M059J (cell line): ENCODE results near the gene RCE1. TPM values are rescaled to one million over a fixed set of nuclear protein-coding genes. Genes with fewer than 3 reads are reported as not detected.
"Not testable (repeated sequence)": the region's sequence is repeated elsewhere in the genome, so short reads cannot be mapped to it uniquely, and the experiment has no call there.

Experiments
- DNase-seq: peaks from one replicate; pipeline ENCODE4 v3.0.0-alpha.2; 2012; ENCODE audit warnings: low read depth
- total RNA-seq: library from RNA; depleted of rRNA; stranded (reverse); fragments of >200 nt; shearing (Covaris generic); gene quantifications from 2 replicates; pipeline ENCODE4 v1.2.3, GENCODE V29; 2014; rRNA removed

RCE1 gene, protein sequence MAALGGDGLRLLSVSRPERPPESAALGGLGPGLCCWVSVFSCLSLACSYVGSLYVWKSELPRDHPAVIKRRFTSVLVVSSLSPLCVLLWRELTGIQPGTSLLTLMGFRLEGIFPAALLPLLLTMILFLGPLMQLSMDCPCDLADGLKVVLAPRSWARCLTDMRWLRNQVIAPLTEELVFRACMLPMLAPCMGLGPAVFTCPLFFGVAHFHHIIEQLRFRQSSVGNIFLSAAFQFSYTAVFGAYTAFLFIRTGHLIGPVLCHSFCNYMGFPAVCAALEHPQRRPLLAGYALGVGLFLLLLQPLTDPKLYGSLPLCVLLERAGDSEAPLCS
- total RNA-seq: 21.3 and 32.3 TPM in 2 replicates

DNA sequence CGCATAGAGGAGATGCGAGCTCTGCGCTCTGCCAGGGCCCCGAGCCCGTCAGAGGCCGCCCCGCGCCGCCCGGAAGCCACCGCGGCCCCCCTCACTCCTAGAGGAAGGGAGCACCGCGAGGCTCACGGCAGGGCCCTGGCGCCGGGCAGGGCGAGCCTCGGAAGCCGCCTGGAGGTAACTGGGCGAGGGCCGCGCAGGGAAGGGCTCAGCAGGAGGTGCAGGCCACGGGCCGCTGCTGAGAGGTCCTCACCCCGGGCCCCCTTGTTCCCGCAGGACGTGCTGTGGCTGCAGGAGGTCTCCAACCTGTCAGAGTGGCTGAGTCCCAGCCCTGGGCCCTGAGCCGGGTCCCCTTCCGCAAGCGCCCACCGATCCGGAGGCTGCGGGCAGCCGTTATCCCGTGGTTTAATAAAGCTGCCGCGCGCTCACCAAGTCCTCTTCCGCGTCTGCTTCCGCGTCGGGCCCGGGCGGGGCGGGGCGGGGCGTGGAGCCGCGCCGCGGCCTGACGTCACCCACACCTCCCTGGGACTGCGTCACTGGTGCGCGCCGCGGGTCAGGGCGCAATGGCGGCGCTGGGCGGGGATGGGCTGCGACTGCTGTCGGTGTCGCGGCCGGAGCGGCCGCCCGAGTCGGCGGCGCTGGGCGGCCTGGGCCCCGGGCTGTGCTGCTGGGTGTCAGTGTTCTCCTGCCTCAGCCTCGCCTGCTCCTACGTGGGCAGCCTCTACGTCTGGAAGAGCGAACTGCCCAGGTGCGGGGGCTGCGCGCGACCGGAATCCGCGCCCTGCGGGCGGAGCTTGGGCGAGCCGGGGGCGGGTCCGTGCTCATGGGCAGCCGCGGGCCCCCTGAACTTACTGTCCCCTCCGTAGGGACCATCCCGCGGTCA, at the start of gene RCE1:
TSS of gene RCE1 (plus strand) at position 546 of the 880 bp plus-strand sequence. CDS start at position 561, 15 bp downstream.
- peak; percentile 85 for DNase-seq

DNA sequence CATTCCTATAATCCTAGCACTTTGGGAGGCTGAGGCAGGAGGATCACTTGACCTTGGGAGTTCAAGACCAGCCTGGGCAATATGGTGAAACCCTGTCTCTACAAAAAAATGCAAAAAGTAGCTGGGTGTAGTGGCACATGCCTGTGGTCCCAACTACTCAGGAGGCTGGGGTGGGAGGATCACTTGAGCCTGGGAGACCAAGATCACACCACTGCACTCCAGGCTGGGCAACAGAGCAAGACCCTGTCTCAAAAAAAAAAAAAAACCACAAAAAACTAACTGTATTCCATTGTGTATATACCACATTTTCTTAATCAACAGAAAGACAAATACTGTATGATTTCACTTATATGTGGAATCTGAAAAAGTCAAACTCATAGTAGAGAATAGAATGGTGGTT, 43.4 kb upstream of the RCE1 start:
- not testable (repeated sequence) for DNase-seq

DNA sequence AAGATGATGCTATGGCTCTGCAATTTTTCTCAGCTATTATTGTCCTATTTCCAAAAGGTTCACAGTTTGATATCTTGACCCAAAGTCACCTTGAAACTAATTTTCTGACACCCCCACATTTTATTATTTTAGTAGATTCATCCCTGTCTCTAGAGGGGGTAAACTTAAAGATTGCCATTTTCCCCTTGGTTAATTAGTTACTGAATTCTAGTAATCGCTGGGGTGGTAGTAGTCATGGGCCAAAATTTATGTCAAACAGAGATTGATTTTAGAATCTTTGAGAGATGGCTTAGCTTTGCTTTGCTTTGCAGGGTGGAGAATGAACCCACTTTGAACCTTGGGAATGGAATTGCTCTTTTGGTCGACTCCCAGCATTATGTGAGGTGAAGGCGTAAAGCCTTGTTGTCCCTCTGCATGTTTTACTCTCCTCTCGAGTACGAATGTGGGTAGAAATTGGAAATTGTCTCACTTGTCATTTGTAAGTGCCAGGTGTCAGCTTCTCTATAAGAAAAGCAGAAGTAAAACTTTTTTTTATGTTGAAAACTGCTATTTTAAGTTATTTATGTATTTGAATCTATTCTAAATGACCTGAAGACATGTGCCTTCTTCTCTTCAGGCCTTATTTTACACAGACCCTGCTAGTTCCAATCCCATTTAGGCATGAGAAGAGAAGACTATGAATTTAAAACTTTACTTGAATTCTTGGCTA, 42.4 kb upstream of the RCE1 start:
- DNase-seq: no peak

DNA sequence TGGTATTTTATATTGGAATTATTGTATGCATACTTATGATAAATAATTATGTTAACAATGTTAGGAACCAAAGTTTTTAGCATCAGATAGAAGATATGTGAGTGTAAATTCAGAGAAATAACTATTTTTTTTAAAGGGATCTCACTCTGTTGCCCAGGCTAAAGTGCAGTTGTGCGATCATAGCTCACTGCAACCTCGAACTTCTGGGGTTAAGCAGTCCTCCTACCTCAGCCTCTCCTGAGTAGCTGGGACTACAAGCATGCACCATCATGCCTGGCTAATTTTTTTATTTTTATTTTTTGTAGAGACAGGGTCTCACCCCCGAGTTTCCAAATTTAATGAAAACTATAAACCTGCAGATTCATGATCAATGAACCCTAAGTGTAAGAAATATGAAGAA, 33.6 kb upstream of the RCE1 start:
- no peak for DNase-seq

DNA sequence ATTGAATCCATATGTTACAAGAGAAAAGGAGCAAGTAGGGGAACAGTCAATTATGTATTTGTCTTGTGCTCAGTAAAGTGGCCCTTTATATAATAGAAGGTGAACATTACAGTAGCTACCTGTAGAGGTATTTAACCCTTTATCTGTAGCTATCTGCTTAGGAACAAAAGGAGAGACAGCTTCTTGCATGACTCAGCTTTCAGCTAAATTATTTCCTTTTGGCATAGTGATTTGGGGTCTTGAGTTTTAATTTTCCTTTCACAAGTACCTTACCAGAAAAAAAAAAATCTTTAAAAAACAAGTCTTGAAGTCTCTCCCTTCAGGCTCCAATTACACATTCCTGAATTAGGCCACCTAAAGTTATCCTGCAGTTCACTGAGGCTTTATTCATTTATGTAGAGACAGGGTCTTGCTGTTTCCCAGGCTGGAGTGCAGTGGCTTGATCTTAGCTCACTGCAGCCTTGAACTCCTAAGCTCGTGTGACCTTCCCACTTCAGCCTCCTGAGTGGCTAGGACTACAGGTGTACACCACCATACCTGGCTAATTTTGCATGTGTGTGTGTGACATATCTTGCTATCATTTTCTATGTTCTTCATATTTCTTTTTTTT, 32.6 kb upstream of the RCE1 start:
- no peak for DNase-seq

DNA sequence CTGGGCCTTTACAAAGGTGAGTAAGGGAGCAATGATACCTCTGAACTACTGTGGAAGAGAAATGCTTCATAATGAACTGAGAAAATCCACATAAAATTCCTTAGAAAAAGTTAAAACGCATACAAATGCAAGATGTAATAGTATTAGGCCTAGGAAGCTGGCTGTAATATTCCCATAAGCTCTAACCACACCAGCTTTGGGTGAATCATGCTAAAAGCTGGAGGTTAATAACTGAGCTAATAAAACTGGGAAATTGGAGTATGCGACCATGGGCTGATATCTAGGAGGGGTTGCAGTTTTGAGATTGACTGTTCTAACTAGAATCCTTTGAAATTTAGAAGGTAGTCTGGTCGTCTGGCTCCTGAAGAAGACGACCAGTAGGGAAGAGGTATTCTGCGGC, 28.6 kb upstream of the RCE1 start:
- DNase-seq: no peak

DNA sequence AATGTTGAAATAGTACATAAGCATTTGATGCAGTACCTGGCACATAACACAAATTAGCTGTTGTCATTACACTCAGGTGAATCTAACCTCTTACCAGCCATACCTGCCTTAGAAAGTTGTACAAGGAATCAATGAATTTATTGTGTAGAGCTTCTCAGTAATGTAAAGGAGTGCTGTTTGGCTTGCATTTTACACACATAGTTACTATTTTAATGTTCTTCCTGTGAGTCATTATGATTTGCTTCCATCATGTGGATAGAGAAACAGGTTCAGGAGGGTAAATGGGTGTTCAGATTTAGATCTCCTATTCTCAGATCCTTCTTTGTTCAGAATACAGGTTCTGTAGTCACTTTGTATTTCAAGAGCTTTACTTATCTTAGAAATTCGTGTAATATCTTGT, 27.6 kb upstream of the RCE1 start:
- DNase-seq: peak; percentile 16

DNA sequence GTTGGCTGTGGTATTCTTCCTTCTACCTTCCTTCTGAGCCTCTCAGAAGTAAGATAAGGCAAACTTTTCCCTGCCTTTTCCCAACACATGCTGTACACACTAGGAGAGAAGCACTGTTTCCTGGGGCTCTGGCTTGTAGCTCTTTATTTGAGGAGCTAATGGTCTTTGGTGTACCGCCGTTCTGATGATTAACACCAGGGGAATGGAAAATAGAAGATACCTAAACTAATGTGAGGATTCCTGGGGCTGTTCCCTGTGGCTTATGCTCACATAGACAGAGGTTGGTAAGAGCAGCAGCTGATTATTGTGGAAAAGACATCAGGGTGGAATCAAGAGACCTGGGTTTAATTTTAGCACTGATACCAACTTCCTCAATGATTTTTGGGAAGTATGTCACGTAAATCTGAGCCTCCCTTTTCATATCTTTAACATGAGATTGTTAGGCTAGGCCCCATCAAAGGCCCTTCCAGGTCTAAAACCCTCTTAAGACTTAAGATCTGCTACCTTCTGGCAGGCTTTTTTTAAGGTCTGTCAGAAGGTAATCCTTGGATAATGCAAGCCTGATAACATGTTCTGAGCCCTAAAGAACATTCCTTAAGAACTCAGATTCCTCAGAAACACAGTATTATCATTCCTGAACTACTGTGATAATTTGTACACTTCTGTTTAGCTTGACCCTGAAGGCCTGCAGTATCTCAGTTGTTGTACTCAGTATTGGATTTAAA, 24.8 kb upstream of the RCE1 start:
- DNase-seq: peak; percentile 7

DNA sequence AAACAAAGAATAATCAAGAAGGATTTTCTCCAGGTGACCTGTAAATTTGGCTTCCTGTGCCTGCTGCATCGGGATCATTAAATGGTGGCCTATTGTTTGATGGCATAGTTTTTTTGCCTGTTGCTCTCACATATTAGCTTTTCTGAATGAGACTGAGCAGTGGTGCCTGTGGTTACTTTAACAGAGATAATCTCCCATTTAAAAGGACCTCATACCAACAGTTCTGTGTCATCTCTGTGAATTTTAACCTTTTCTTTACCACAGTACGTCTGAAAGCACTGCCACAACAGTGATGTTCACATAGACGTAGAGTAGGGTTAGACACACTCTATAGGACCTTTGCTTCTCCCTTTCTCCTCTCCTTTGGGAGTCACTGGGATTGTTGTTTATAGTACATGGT, 22.9 kb upstream of the RCE1 start:
- no peak for DNase-seq

DNA sequence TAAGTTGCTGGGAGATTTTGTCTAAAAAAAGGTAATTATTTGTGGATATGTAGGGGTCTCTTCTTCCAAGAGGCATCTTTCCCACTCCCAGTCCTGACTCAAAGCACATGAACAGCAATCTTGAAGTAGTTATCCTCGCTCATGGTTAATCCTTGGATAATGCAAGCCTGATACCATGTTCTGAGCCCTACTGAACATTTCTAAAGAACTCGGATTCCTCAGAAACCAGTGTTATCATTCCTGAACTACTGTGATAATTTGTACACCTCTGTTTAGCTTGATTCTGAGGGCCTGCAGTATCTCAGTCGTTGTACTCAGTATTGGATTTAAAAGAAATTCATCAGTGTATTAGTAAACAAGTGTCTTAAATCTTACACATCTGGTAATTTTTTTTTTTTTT, 22.3 kb upstream of the RCE1 start:
- DNase-seq: no peak

DNA sequence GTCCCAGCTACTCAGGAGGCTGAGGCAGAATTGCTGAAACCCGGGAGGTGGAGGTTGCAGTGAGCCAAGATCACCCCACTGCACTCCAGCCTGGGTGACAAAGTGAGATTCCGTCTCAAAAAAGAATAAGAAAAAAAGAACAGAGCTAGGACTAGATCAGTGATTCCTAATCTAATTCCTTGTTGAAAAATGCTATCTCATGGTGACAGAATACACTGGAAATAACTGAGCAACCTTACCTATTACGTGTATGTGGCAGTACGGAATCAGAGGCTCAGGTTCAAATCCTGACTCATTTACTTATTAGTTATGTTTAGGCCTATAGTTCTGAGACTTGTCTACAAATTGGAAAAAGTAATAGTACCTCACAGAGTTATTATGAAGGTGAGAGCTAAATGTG, 19.5 kb upstream of the RCE1 start:
- no peak for DNase-seq

DNA sequence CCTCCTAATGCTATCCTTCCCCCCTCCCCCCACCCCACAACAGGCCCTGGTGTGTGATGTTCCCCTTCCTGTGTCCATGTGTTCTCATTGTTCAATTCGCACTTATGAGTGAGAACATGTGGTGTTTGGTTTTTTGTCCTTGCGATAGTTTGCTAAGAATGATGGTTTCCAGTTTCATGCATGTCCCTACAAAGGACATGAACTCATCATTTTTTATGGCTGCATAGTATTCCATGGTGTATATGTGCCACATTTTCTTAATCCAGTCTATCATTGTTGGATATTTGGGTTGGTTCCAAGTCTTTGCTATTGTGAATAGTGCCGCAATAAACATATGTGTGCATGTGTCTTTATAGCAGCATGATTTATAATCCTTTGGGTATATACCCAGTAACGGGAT, 18.7 kb upstream of the RCE1 start:
- DNase-seq: not testable (repeated sequence)

DNA sequence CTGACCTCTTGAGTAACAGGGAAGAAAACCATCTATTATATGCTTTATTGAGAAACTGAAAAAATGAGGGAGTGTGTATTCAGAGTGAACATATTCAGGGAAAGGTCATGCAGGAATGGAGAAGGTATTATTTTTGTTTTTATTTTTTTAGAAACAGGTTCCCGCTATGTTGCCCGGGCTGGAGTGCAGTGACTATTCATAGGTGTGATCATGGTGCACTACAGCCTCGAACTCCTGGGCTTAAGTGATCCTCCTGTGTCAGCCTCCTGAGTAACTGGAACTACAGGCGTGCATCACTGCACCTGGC, 8.7 kb upstream of the RCE1 start:
- DNase-seq: no peak

DNA sequence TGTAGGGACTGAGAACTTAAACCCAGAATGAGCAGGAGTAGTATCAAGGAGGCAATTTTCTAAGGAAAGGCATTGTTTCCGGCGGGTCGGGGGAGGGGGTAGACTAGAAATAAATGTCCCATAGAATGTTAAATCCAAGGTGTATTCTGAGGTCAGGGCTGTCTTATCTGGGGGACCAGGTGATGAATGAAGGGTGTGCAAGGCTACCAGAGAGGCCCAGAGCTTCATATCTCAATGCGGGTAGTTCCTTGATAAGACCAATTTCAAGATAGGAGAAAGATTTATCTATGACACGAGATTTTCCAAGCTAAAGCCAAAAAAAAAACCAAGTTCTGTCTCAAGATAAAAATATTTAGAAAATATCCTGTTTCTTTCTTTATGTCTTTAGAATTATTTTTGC, 8.3 kb upstream of the RCE1 start:
- DNase-seq: no peak

DNA sequence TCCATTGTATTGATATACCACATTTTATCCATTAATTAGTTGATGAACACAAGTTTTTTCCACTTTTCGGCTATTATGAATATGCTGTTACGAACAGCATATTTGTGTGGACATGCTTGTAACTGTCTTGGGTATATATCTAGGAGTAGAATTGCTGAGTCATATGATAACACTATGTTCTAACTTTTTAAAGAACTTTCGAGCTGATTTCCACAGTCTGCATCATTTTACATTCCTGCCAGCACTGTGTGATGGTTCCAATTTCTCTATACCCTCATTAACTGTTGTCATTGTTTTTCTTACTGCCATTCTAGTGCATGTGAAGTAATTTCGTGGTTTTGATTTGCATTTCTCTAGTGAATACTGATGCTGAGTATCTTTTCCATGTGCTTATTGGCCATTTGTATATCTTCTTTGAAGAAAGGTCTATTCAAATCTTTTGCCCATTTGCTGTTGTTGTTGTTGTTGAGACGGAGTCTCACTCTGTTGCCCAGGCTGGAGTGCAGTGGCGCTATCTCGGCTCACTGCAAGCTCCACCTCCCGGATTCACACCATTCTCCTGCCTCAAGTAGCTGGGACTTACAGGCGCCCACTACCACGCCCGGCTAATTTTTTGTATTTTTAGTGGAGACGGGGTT, 7.4 kb upstream of the RCE1 start:
- peak; percentile 30 for DNase-seq

DNA sequence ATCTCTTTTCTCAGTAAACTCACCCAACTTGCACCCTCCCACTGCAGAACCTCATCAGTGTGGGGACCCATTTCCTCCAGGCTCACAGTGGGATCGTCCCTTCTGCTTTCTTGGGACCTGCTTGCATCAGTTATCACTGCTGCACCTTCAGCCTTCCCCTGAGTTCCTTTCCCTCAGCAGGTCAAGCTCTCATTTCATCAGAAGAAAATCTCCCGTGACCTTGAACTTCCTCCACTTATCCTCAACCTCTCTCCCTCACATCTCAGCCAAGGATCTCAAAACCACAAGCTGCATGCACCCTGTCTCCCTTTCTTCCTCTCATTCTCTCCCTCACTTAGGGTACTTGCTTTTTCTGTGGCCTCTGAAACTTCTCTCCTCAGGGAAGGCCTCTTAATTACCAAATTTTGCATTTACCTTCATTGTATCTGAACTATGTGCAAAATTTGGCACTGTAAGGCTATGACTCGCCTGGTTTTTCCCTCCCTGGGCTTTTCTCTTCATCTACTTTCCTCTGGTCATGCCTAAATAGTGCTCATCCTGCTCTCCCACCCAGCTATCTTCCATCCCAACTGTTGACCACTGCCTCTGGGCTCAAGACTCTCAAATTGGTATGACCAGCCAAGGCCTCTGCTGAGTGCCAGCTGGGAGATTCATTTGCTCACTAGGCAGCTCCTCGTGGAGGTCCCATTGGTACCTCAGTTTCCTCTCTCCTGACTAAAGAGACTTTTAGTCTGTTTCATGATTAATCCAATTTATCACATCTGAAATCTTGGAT, 2.7 kb upstream of the RCE1 start:
- DNase-seq: no peak

DNA sequence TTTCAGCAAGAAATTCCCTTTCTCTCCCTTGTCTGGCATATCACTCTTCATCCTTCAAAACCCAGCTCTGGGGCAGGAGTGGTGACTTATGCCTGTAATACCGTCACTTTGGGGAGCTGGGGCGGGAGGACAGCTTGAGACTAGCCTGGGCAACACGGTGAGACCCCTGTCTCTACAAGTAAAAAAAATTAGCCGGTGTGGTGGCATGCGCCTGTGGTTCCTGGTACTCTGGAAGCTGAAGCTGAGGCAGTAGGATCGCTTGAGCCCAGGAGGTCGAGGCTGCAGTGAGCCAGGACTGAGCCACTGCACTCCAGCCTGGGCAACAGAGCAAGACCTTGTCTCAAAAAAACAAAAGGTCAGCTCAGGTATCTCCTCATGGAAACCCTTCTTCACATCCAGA, 1.4 kb upstream of the RCE1 start:
- DNase-seq: no peak

DNA sequence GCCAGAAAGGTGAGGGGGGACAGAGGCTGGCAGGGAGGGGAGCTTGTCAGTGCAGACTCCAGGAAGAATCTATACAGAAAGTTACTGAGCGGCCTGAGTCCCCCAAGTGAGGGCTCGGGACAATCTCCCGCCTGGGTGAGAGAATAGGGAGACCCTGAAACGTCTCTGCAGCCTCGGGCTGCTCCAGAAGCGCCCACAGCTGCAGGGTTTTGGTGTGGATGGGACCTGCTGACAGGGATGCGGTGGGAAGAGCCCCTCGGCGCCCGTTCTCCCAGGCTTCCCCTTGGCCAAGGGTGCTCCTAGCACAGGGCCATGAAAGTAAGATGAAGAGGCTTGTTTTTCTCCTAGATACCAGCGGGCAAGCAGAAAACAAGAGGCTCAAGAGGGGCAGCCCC, 743 bp upstream of the RCE1 start:
- DNase-seq: no peak

DNA sequence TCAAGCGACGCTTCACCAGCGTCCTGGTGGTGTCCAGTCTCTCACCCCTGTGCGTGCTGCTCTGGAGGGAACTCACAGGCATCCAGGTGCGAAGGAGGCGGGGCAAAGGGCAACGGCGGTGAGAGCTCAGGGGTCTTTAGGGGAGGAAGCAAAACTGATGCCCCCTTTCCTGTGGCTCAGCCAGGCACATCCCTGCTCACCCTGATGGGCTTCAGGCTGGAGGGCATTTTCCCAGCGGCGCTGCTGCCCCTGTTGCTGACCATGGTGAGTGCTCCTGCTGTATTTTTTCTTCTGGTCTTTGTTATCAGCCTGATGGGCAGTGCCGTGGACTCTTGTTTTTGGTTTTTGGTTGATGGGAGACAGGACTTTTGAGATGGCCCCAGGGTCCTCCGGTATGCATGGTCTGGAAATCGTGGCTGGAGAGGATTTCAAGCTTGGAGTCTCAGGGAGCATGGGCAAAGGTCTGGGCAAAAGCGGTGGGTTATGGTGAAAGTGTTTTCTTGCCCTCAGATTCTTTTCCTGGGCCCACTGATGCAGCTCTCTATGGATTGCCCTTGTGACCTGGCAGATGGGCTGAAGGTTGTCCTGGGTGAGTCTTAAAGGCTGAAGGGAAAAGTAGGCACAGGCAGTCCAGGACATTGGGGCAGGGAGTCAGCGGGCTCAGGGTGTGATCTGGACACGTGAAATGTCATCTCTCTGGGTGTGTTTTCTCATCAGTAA, 695 bp downstream of the RCE1 start:
- DNase-seq: no peak
